Stimulated activated CD4-positive, alpha-beta T cell treated with anti-CD3 and anti-CD28 coated beads, Interleukin-4, amount 100 ng/mL, for 24 hours (primary cell): ENCODE results near the gene IER5L.

Source experiments
- DNase-seq: peaks from one replicate; pipeline ENCODE4 v3.0.0-alpha.2; 2020

The IER5L gene

GRCh38 chr9:129177791-129178567, at the start of gene IER5L:
Gene IER5L (minus strand): TSS chr9:129178261. CDS start chr9:129178052, 209 bp downstream.
- peak; percentile 93 for DNase-seq

GRCh38 chr9:129227843-129228189, 49.8 kb upstream of the IER5L start:
- DNase-seq: no peak

GRCh38 chr9:129225815-129226214, 47.8 kb upstream of the IER5L start:
- DNase-seq: peak; percentile 32

GRCh38 chr9:129225490-129225778, 47.4 kb upstream of the IER5L start:
- no peak for DNase-seq

GRCh38 chr9:129224618-129225489, 46.8 kb upstream of the IER5L start:
- DNase-seq: no peak

GRCh38 chr9:129223551-129224208, 45.6 kb upstream of the IER5L start:
- no peak for DNase-seq

GRCh38 chr9:129222819-129223218, 44.8 kb upstream of the IER5L start:
- DNase-seq: no peak

GRCh38 chr9:129221979-129222635, 44.0 kb upstream of the IER5L start:
- no peak for DNase-seq

- DNase-seq: no peak
Observed at GRCh38 chr9:129221233-129221632, 43.2 kb upstream of the IER5L start.

- DNase-seq: no peak
Observed at GRCh38 chr9:129220771-129221170, 42.7 kb upstream of the IER5L start.

GRCh38 chr9:129218918-129219317, 40.9 kb upstream of the IER5L start:
- no peak for DNase-seq

GRCh38 chr9:129218272-129218625, 40.2 kb upstream of the IER5L start:
- DNase-seq: no peak

GRCh38 chr9:129213551-129213950, 35.5 kb upstream of the IER5L start:
- no peak for DNase-seq

- no peak for DNase-seq
Observed at GRCh38 chr9:129211686-129212085, 33.6 kb upstream of the IER5L start.

GRCh38 chr9:129210125-129210524, 32.1 kb upstream of the IER5L start:
- DNase-seq: no peak

- no peak for DNase-seq
Observed at GRCh38 chr9:129209580-129209979, 31.5 kb upstream of the IER5L start.

GRCh38 chr9:129209109-129209508, 31.0 kb upstream of the IER5L start:
- DNase-seq: no peak

GRCh38 chr9:129208207-129209032, 30.4 kb upstream of the IER5L start:
- DNase-seq: peak; percentile 41

GRCh38 chr9:129206905-129207304, 28.8 kb upstream of the IER5L start:
- DNase-seq: no peak

GRCh38 chr9:129206401-129206800, 28.3 kb upstream of the IER5L start:
- DNase-seq: no peak

- no peak for DNase-seq
Observed at GRCh38 chr9:129204840-129205239, 26.8 kb upstream of the IER5L start.

- DNase-seq: no peak
Observed at GRCh38 chr9:129203556-129203909, 25.5 kb upstream of the IER5L start.
